Nasal cavity respiratory epithelium epithelial cell of viscerocranial mucosa (primary cell): ENCODE data around the gene GZMH. TPM values are rescaled to one million over a fixed set of nuclear protein-coding genes. Genes with fewer than 3 reads are reported as not detected.

ENCODE experiments used
- total RNA-seq: library from RNA; depleted of rRNA; stranded (reverse); fragments of >200 nt; gene quantifications from 2 replicates; pipeline ENCODE4 v1.2.3, GENCODE V29; 2014

Gene GZMH
- not detected in 2 replicates for total RNA-seq

GRCh38 chr14:24609655-24610344 is at the start of gene GZMH:
TSS of gene GZMH (minus strand) at chr14:24609685. CDS start at chr14:24609613, 72 bp downstream.

GRCh38 chr14:24634158-24634557 is 24.7 kb upstream of the GZMH start, which contains the start of gene GZMB:
TSS of gene GZMB (minus strand) at chr14:24634190. CDS start at chr14:24634160, 30 bp downstream.

GRCh38 chr14:24576182-24576581 is 33.3 kb downstream of the GZMH start, which contains the start of gene CTSG:
TSS of gene CTSG (minus strand) at chr14:24576250. CDS start at chr14:24576223, 27 bp downstream.

Other genes with a start within 250 kb of the GZMH start
- gene NFATC4, start 241.5 kb downstream of the GZMH start, total RNA-seq: 3.4 and 9.5 TPM in 2 replicates
- 2.4 and 23.3 TPM in 2 replicates for gene NYNRIN, start 210.7 kb downstream of the GZMH start, total RNA-seq
- 0.34 and 2.5 TPM in 2 replicates for gene CBLN3, start 180.0 kb downstream of the GZMH start, total RNA-seq
- gene KHNYN, start 179.7 kb downstream of the GZMH start, total RNA-seq: 134 and 140 TPM in 2 replicates
- gene SDR39U1, start 166.9 kb downstream of the GZMH start, total RNA-seq: 8.0 and 14.4 TPM in 2 replicates
- not detected in 2 replicates for gene CMA1, start 101.4 kb downstream of the GZMH start, total RNA-seq
- not detected in 2 replicates for gene CTSG, start 33.4 kb downstream of the GZMH start, total RNA-seq
- not detected in 2 replicates for gene GZMB, start 24.5 kb upstream of the GZMH start, total RNA-seq